Mesothelial cell of epicardium (in vitro differentiated cells): ENCODE data around the gene USP3. TPM values are rescaled to one million over a fixed set of nuclear protein-coding genes. Genes with fewer than 3 reads are reported as not detected.

Experiments used
- DNase-seq, 2 experiments: peaks; one replicate each; pipeline ENCODE4 v3.0.0; 2021; ENCODE audit warnings: low spot score in 2 of 2; ENCODE audit not compliant: unreplicated experiment in 2 of 2
- H3K27ac Mint-ChIP-seq: 2 replicates; pipeline ENCODE4 v1.8.0; 2021; ENCODE audit warnings: mixed read lengths
- H3K27me3 Mint-ChIP-seq: 2 replicates; pipeline ENCODE4 v1.8.0; 2021; ENCODE audit warnings: low read depth, mixed read lengths
- H3K36me3 Mint-ChIP-seq: 2 replicates; pipeline ENCODE4 v1.8.0; 2021; ENCODE audit warnings: mixed read lengths
- H3K4me1 Mint-ChIP-seq: 2 replicates; pipeline ENCODE4 v1.8.0; 2021; ENCODE audit warnings: mixed read lengths
- H3K4me3 Mint-ChIP-seq: 2 replicates; pipeline ENCODE4 v1.8.0; 2021; ENCODE audit warnings: mild to moderate bottlenecking, moderate library complexity, mixed read lengths
- H3K9me3 Mint-ChIP-seq: 2 replicates; pipeline ENCODE4 v1.8.0; 2021; ENCODE audit warnings: mixed read lengths
- CTCF ChIP-seq: fragments of 200-600 bp; sonication (generic); IDR thresholded peaks from one replicate; pipeline ENCODE4 v1.5.0; 2021; ENCODE audit warnings: antibody characterized with exemption; ENCODE audit not compliant: unreplicated experiment
- total RNA-seq: library from RNA; stranded (reverse); gene quantifications from 3 replicates; pipeline ENCODE4 v1.2.1, GENCODE V29; 2021

The USP3 gene
- total RNA-seq, 1 donor from 2014 or later = 72.7 TPM

GRCh38 chr15:63465104-63465503, 39.3 kb upstream of the USP3 start:
- TF ChIP-seq CTCF = no peak
- no peak for DNase-seq
- H3K4me1 Mint-ChIP-seq = peaks cover 16% of the 10 kb centered on the region
- H3K36me3 Mint-ChIP-seq = no peaks in the 10 kb centered on the region
- no peak overlapping the region for H3K27ac Mint-ChIP-seq
- peaks cover 44% of the 10 kb centered on the region for H3K27me3 Mint-ChIP-seq
- no peak overlapping the region for H3K4me3 Mint-ChIP-seq
- H3K9me3 Mint-ChIP-seq = no peaks in the 10 kb centered on the region

GRCh38 chr15:63466378-63467192, 37.8 kb upstream of the USP3 start:
- Mint-ChIP-seq H3K36me3 (no peaks in the 10 kb centered on the region), H3K27me3 (peaks cover 34% of the 10 kb centered on the region), H3K4me3 (no peak overlapping the region), H3K4me1 (peaks cover 11% of the 10 kb centered on the region), H3K9me3 (no peaks in the 10 kb centered on the region), H3K27ac (no peak overlapping the region)
- TF ChIP-seq CTCF = no peak
- no peak for DNase-seq

GRCh38 chr15:63469190-63469589, 35.2 kb upstream of the USP3 start:
- no peak for DNase-seq
- no peak for TF ChIP-seq CTCF
- H3K4me3 Mint-ChIP-seq = no peak overlapping the region
- H3K36me3 Mint-ChIP-seq = no peaks in the 10 kb centered on the region
- no peaks in the 10 kb centered on the region for H3K9me3 Mint-ChIP-seq
- peaks cover 4% of the 10 kb centered on the region for H3K4me1 Mint-ChIP-seq
- no peak overlapping the region for H3K27ac Mint-ChIP-seq
- H3K27me3 Mint-ChIP-seq = peaks cover 26% of the 10 kb centered on the region

GRCh38 chr15:63469984-63470383, 34.4 kb upstream of the USP3 start:
- DNase-seq = no peak
- no peak overlapping the region for H3K4me3 Mint-ChIP-seq
- no peaks in the 10 kb centered on the region for H3K9me3 Mint-ChIP-seq
- peaks cover 26% of the 10 kb centered on the region for H3K27me3 Mint-ChIP-seq
- no peak overlapping the region for H3K27ac Mint-ChIP-seq
- H3K36me3 Mint-ChIP-seq = no peaks in the 10 kb centered on the region
- TF ChIP-seq CTCF = no peak
- peaks cover 4% of the 10 kb centered on the region for H3K4me1 Mint-ChIP-seq

- H3K36me3 Mint-ChIP-seq = no peaks in the 10 kb centered on the region
- no peak overlapping the region for H3K27ac Mint-ChIP-seq
- peaks cover 13% of the 10 kb centered on the region for H3K27me3 Mint-ChIP-seq
- H3K4me1 Mint-ChIP-seq = peaks cover 4% of the 10 kb centered on the region
- no peaks in the 10 kb centered on the region for H3K9me3 Mint-ChIP-seq
- no peak for DNase-seq
- H3K4me3 Mint-ChIP-seq = no peak overlapping the region
- no peak for TF ChIP-seq CTCF
These were observed 31.2 kb upstream of the USP3 start for GRCh38 chr15:63473007-63473748.
